DND-41 (cell line): ENCODE results near the gene NFAM1.

Source experiments
- ATAC-seq: fragments of 200-7000 bp; cut with Tn5 transposase; 3 replicates; pipeline ENCODE4 v1.9.1; 2021; ENCODE audit warnings: low read depth; ENCODE audit not compliant: insufficient read depth
- DNase-seq: peaks from one replicate; pipeline ENCODE4 v3.0.0-alpha.2; 2020
- H2AFZ ChIP-seq: 2 replicates; pipeline ENCODE4 v1.6.0; 2012; ENCODE audit warnings: low read depth, low read length
- H3K27ac ChIP-seq: 2 replicates; pipeline ENCODE4 v1.5.1; 2012; ENCODE audit warnings: low read length, inconsistent platforms
- H3K27me3 ChIP-seq: fragments of 200-600 bp; sonication (generic); 2 replicates; pipeline ENCODE4 v1.6.0; 2012; ENCODE audit warnings: low read length, mild to moderate bottlenecking, inconsistent platforms; ENCODE audit not compliant: insufficient read depth, poor library complexity
- H3K36me3 ChIP-seq: 2 replicates; pipeline ENCODE4 v1.5.1; 2012; ENCODE audit warnings: low read length, inconsistent platforms; ENCODE audit not compliant: insufficient read depth
- H3K4me1 ChIP-seq: 2 replicates; pipeline ENCODE4 v1.5.1; 2012; ENCODE audit warnings: mild to moderate bottlenecking, low read length; ENCODE audit not compliant: insufficient read depth
- H3K4me2 ChIP-seq: 2 replicates; pipeline ENCODE4 v1.6.0; 2012; ENCODE audit warnings: mild to moderate bottlenecking, moderate library complexity, low read length, inconsistent platforms; ENCODE audit not compliant: insufficient read depth
- H3K4me3 ChIP-seq, 2 experiments: fragments of 200-600 bp in 1 of 2; shearing (Covaris generic) in 1 of 2; 2 replicates each; pipeline ENCODE4 v1.5.1; 2012 to 2016; ENCODE audit warnings: inconsistent platforms in 2 of 2, low read length in 2 of 2, mild to moderate bottlenecking in 2 of 2, low read depth in 1 of 2, moderate library complexity in 1 of 2
- H3K79me2 ChIP-seq: 2 replicates; pipeline ENCODE4 v1.6.0; 2012; ENCODE audit warnings: low read length, inconsistent platforms; ENCODE audit not compliant: insufficient read depth
- H3K9ac ChIP-seq: 2 replicates; pipeline ENCODE4 v1.6.0; 2012; ENCODE audit warnings: low read depth, mild to moderate bottlenecking, inconsistent platforms, low read length, moderate library complexity
- H3K9me3 ChIP-seq: 2 replicates; pipeline ENCODE4 v1.5.1; 2012; ENCODE audit warnings: low read length, moderate library complexity, mild to moderate bottlenecking, inconsistent platforms; ENCODE audit not compliant: insufficient read depth, severe bottlenecking
- H4K20me1 ChIP-seq: 2 replicates; pipeline ENCODE4 v1.6.0; 2012; ENCODE audit warnings: low read length; ENCODE audit not compliant: insufficient read depth
- EZH2 ChIP-seq: IDR thresholded peaks from 3 replicates; pipeline ENCODE4 v1.6.1; 2012; ENCODE audit warnings: borderline replicate concordance, low read depth, mild to moderate bottlenecking, moderate library complexity, low read length, inconsistent platforms; ENCODE audit not compliant: severe bottlenecking
- TF ChIP-seq, protein P1 (sequence below): IDR thresholded peaks from 2 replicates; pipeline ENCODE4 v1.5.1; 2012; ENCODE audit warnings: borderline replicate concordance, low read length, moderate library complexity, mild to moderate bottlenecking; ENCODE audit not compliant: poor library complexity, severe bottlenecking; ENCODE audit errors: extremely low read depth

Gene NFAM1

DNA sequence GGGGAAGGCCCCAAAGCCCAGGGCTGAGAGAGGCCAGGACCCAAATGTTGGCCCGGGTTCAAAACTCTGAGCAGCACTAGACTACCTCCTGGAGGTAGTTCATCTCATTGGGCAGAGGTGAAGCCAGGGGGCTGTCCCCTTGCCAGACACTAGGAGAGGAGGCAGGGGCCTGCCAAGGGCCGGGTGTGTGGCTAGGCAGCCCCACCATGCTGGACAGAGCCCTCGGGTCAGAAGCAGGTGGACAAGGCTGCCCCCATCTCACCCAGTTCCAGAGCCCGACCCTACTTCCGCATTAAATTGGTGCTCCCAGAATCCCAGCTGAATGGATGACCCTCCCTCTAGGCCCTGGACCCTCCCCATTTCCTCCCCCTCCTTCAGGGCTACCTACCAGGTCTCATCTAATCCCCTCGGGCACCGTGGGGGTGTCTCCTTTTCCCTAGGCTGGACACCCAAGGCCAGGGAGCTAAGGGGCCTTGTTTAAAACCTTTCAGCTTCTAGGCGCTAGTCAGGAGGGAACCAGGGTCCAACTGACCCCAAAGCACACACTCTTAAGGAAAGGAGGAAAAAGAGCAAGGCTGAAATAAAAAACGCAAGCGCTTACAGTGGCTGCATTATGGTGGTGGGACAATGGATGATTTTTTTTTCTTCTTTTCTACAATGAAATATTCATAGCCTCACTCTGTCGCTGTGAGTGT, 89.6 kb downstream of the NFAM1 start:
- peaks cover 40% of the 10 kb centered on the region for H3K79me2 ChIP-seq
- no peaks in the 10 kb centered on the region for H3K36me3 ChIP-seq
- H2AFZ ChIP-seq, result peak overlapping the region; percentile 59
- ATAC-seq (no peak), DNase-seq (no peak)
- peak overlapping the region; percentile 43 to 69 for H3K4me3 ChIP-seq
- peaks cover 30% of the 10 kb centered on the region for H4K20me1 ChIP-seq
- H3K4me2 ChIP-seq, result peak overlapping the region; percentile 94
- TF ChIP-seq, protein P1, sequence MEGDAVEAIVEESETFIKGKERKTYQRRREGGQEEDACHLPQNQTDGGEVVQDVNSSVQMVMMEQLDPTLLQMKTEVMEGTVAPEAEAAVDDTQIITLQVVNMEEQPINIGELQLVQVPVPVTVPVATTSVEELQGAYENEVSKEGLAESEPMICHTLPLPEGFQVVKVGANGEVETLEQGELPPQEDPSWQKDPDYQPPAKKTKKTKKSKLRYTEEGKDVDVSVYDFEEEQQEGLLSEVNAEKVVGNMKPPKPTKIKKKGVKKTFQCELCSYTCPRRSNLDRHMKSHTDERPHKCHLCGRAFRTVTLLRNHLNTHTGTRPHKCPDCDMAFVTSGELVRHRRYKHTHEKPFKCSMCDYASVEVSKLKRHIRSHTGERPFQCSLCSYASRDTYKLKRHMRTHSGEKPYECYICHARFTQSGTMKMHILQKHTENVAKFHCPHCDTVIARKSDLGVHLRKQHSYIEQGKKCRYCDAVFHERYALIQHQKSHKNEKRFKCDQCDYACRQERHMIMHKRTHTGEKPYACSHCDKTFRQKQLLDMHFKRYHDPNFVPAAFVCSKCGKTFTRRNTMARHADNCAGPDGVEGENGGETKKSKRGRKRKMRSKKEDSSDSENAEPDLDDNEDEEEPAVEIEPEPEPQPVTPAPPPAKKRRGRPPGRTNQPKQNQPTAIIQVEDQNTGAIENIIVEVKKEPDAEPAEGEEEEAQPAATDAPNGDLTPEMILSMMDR, result no peak
- no peak for TF ChIP-seq EZH2
- peak overlapping the region; percentile 67 for H3K9ac ChIP-seq
- peaks cover 36% of the 10 kb centered on the region for H3K4me1 ChIP-seq
- H3K27me3 ChIP-seq, result no peaks in the 10 kb centered on the region
- H3K9me3 ChIP-seq, result no peaks in the 10 kb centered on the region
- H3K27ac ChIP-seq, result peak overlapping the region; percentile 67

DNA sequence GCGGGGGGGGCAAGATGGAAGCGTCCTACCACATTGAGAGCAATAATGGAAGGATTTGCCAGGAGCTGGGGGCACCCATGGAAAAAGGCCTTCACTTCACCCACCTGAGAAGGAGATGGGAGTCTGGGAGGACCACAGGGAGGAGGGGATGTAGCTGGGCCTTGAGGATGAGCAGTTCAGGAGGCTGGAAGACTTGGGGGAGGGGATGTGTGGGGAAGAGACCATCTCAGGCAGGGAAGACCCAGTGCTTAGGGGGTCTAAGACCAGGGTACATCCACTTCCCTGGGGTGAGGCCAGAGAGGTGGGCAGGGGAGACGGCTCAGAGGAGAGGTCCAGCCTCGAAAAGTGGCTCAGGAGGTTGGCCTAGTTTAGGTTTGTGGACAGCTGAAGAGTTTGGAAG, 90.4 kb downstream of the NFAM1 start:
- Histone ChIP-seq H3K4me2 (peak overlapping the region; percentile 94), H4K20me1 (peaks cover 37% of the 10 kb centered on the region), H3K4me3 (no peak overlapping the region; a peak in 1 of 4 replicates), H3K9ac (peak overlapping the region; percentile 67; the same call in 1 of the 2 replicates), H2AFZ (no peak overlapping the region), H3K27ac (peak overlapping the region; percentile 14; the same call in 1 of the 2 replicates), H3K27me3 (no peaks in the 10 kb centered on the region), H3K9me3 (no peaks in the 10 kb centered on the region), H3K79me2 (peaks cover 46% of the 10 kb centered on the region), H3K36me3 (no peaks in the 10 kb centered on the region), H3K4me1 (peaks cover 28% of the 10 kb centered on the region)
- DNase-seq (no peak), ATAC-seq (no peak)
- no peak for TF ChIP-seq EZH2
- TF ChIP-seq, protein P1, result no peak

DNA sequence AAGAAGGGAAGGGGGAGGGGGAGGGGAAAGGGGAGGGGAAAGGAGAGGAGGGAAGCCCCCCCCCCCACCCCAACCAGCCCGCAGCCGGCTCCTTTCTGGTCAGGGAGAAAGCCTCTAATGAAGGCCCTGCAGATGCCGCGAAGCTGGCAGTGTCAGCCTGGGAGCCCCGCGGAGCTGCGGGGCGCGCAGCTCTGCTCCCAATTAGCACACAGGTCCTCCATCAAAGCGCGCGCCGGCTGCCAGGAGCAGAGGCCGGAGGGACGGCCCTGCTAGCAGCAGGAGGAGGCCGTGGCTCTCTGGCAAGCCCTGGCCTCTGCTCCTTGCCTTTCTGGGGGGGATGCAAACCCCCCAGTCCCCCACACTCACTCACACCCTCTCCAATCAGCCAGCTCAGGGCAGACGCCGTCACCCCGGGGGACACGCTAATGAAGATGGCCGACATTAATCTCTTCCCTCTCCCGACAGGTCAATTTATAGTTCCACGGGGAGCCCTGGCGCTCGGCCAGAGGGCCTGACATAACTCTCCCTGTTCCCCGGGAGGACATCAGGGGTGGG, 91.3 kb downstream of the NFAM1 start:
- no peak for DNase-seq
- Histone ChIP-seq H2AFZ (no peak overlapping the region), H3K27ac (no peak overlapping the region), H3K79me2 (peaks cover 55% of the 10 kb centered on the region), H3K4me2 (peak overlapping the region; percentile 40; the same call in 1 of the 2 replicates), H3K4me3 (no peak overlapping the region), H3K27me3 (no peaks in the 10 kb centered on the region), H3K4me1 (peaks cover 23% of the 10 kb centered on the region), H3K9ac (peak overlapping the region; percentile 12; the same call in 1 of the 2 replicates), H4K20me1 (peaks cover 46% of the 10 kb centered on the region), H3K9me3 (no peaks in the 10 kb centered on the region), H3K36me3 (no peaks in the 10 kb centered on the region)
- TF ChIP-seq EZH2, result no peak
- TF ChIP-seq, protein P1, result no peak
- ATAC-seq, result no peak

DNA sequence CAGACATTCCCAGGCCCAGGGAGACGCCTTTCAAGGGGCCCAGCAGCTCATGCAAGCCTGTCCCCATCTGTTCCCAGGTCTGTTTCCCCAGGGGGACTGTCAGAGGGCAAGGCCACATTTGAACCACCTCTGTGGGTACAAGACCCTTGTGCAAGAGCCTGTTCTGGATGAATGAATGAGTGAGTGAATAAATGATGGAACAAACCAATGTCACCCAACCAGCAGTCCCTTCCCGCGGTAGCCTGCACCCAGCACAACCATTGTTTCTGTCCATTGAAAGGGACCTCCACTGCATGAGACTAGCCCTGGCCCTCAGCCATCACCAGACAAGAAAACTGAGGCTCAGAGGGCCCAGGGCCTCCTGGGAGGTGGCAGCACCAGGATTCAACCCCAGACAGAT, 92.1 kb downstream of the NFAM1 start:
- TF ChIP-seq, protein P1, result no peak
- no peaks in the 10 kb centered on the region for H3K27me3 ChIP-seq
- H3K36me3 ChIP-seq, result no peaks in the 10 kb centered on the region
- H3K9ac ChIP-seq, result no peak overlapping the region
- H2AFZ ChIP-seq, result no peak overlapping the region
- no peak overlapping the region for H3K4me3 ChIP-seq
- no peak overlapping the region for H3K27ac ChIP-seq
- peaks cover 23% of the 10 kb centered on the region for H3K4me1 ChIP-seq
- H3K9me3 ChIP-seq, result no peaks in the 10 kb centered on the region
- H3K79me2 ChIP-seq, result peaks cover 61% of the 10 kb centered on the region
- ATAC-seq (no peak), DNase-seq (no peak)
- H3K4me2 ChIP-seq, result no peak overlapping the region
- H4K20me1 ChIP-seq, result peaks cover 53% of the 10 kb centered on the region
